ENCODE results near the gene TNS3. TPM values are rescaled to one million over a fixed set of nuclear protein-coding genes. Genes with fewer than 3 reads are reported as not detected.

The TNS3 gene
- total RNA-seq, 1 donor from 2014 or later: 40.8 TPM

GRCh38 chr7:47579458-47579857 is 2.5 kb downstream of the TNS3 start:
- no peak for DNase-seq (ENCODE audit: low read depth)
- H3K4me3 ChIP-seq (ENCODE audit: low read depth, low read length): no peak overlapping the region

GRCh38 chr7:47578579-47579270 is 3.2 kb downstream of the TNS3 start:
- TF ChIP-seq CTCF (conservative IDR thresholded peaks at IDR 0.05; ENCODE audit: low read depth, low read length): no peak
- H3K4me3 ChIP-seq (ENCODE audit: low read depth, low read length): no peak overlapping the region
- DNase-seq (ENCODE audit: low read depth): no peak

More at GRCh38 chr7:47579458-47579857, 2.5 kb downstream of the TNS3 start:
- TF ChIP-seq CTCF (conservative IDR thresholded peaks at IDR 0.05; ENCODE audit: low read depth, low read length): no peak

GRCh38 chr7:47577321-47577919 is 4.5 kb downstream of the TNS3 start:
- no peak for DNase-seq (ENCODE audit: low read depth)
- TF ChIP-seq CTCF (conservative IDR thresholded peaks at IDR 0.05; ENCODE audit: low read depth, low read length): no peak
- H3K4me3 ChIP-seq (ENCODE audit: low read depth, low read length): no peak overlapping the region

- DNase-seq (ENCODE audit: low read depth): no peak
- TF ChIP-seq CTCF (conservative IDR thresholded peaks at IDR 0.05; ENCODE audit: low read depth, low read length): no peak
- H3K4me3 ChIP-seq (ENCODE audit: low read depth, low read length): no peak overlapping the region
Observed at GRCh38 chr7:47576866-47577306, 5.0 kb downstream of the TNS3 start.

- no peak for TF ChIP-seq CTCF (conservative IDR thresholded peaks at IDR 0.05; ENCODE audit: low read depth, low read length)
- DNase-seq (ENCODE audit: low read depth): no peak
- H3K4me3 ChIP-seq (ENCODE audit: low read depth, low read length): no peak overlapping the region
Observed at GRCh38 chr7:47576031-47576865, 5.7 kb downstream of the TNS3 start.

GRCh38 chr7:47574482-47575329 is 7.2 kb downstream of the TNS3 start:
- no peak overlapping the region for H3K4me3 ChIP-seq (ENCODE audit: low read depth, low read length)
- no peak for DNase-seq (ENCODE audit: low read depth)
- no peak for TF ChIP-seq CTCF (conservative IDR thresholded peaks at IDR 0.05; ENCODE audit: low read depth, low read length)
